HG03521 (cell line): ENCODE measurements around the gene PLEKHH3.
A peak's percentile ranks its signal among the peaks of the same experiment; 100 is the strongest.

Source experiments
- ATAC-seq: cut with Tn5 transposase; IDR thresholded peaks from one replicate; pipeline ENCODE4 v1.9.1; 2021; ENCODE audit warnings: mild to moderate bottlenecking, moderate library complexity; ENCODE audit not compliant: unreplicated experiment

Gene PLEKHH3

GRCh38 chr17:42686520-42687128 lies 9.8 kb upstream of the PLEKHH3 start:
- no peak for ATAC-seq

GRCh38 chr17:42685831-42686230 lies 9.0 kb upstream of the PLEKHH3 start:
- ATAC-seq: no peak

DNA sequence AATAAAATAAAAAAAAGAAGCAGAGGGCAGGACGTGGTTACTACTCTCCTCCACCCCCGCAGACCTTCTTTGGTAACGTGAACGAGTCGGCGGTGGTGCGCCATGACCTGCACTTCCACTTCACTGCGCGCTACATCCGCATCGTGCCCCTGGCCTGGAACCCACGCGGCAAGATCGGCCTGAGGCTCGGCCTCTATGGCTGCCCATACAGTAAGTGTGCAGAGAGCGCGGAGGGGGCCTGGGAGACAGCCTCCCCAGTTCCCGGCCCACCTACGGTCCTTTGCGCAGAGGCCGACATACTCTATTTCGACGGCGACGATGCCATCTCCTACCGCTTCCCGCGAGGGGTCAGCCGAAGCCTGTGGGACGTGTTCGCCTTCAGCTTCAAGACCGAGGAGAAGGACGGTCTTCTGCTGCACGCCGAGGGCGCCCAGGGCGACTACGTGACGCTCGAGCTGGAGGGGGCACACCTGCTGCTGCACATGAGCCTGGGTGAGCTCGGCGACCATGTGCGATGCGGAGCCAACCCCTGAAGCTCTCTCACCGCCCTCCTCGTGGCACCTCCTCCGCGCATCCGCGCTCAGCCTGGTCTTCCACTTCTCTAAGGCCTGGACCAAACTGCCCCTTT lies 8.2 kb upstream of the PLEKHH3 start:
- no peak for ATAC-seq

GRCh38 chr17:42683407-42684034 lies 6.7 kb upstream of the PLEKHH3 start:
- ATAC-seq: no peak

GRCh38 chr17:42682722-42683403 lies 6.1 kb upstream of the PLEKHH3 start:
- no peak for ATAC-seq

DNA sequence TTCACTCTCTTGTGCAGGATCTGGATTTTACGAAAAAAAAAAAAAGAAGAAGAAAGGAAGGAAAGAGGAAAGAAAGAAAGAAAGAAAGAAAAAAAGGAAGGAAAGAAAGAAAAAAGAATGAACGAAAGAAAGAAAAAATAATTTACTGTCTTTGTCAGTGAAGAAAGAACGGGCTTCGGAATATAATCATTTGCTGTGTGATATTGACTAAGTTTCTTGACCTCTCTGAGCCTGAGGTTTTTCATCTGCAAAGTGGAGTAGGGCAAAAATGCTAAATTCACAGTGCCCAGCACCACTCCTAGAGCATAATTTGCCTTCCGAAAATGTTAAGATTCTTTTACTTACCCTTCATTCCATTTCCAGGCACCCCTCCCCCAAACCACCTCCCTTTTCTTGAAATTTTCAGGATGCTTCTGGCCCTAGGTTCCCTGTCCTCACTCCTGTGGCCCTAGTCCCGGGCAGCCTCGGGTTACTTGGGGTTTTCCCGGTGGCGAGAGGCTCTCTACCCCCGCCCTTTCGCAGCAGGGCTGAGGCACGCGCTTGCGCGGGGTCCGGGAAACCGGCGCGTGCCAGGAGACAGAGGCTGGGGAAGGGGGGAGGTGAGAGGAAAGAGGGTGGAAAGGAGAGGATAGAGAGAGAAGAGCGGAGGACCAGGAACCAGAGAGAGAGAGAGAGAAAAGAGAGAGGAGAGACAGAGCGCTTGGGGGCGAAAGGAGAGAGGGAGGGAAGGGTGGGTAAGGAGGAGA lies 5.4 kb upstream of the PLEKHH3 start, which contains the start of gene CNTNAP1:
TSS of gene CNTNAP1 (plus strand) at position 556 of the 746 bp plus-strand sequence. CDS start 299 bp downstream, outside the sequence.
- no peak for ATAC-seq

DNA sequence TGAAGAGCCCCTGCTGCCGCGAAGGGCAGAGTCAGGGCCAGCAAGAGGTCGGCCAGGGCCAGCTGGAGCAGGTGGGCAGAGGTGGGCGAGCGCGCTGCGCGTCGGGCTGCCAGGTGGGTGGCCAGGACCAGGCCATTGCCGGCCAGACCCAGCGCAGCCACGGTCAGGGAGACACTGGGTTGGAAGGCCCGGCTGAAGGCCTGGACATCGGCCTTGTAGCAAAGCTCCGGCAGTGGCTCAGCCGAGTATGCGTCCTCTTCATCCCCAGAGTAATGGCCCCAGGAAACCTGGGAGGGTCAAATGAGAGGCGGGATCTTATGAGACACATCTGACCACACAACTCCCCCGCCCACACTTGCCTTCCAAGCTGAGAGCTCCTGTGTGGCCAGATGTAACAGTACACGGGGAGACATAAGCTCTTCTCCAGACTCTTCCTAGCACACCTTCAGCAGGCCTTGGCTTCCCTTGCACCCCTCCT lies 3.6 kb upstream of the PLEKHH3 start:
- ATAC-seq: no peak

DNA sequence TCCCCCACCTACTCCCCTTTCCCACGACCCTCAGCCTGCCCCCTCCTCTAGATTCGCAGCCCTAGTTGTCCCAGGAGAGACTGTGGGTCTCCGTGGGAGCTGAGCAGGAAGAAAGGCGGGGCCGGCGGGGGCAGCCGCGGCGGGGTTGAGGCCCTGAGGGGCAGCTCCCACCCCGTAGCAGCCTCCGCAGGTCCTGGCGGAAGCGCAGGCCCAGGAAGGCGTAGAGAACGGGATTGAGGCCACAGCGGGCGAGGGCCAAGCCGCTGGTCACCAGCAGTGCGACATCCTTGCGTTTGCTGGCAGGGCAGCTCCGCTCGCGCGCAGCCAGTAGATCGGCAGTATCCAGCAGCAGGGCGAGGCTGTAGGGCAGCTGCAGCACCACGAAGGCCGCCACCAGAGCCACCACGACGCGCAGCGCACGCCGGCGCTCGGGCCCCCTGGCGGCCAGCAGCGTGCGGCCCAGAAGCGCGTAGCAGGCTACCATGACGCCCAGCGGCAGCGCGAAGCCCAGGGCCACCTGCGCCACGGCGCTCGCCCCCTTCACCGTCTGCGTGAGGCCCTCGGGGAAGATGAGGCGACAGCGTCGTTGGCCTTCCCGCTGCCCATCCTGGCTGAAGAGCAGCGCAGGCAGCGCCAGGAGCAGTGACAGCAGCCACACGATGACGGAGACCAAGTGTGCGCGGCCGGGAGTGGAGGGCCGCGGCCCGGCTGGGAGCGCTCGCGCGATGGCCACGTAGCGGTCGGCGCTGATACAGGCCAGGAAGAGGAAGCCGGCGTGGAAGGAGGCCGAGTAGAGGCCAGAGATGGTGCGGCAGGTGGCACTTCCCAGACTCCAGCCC lies 2.9 kb upstream of the PLEKHH3 start:
- no peak for ATAC-seq

- ATAC-seq: no peak
Measured at GRCh38 chr17:42678951-42679491, 2.2 kb upstream of the PLEKHH3 start.

DNA sequence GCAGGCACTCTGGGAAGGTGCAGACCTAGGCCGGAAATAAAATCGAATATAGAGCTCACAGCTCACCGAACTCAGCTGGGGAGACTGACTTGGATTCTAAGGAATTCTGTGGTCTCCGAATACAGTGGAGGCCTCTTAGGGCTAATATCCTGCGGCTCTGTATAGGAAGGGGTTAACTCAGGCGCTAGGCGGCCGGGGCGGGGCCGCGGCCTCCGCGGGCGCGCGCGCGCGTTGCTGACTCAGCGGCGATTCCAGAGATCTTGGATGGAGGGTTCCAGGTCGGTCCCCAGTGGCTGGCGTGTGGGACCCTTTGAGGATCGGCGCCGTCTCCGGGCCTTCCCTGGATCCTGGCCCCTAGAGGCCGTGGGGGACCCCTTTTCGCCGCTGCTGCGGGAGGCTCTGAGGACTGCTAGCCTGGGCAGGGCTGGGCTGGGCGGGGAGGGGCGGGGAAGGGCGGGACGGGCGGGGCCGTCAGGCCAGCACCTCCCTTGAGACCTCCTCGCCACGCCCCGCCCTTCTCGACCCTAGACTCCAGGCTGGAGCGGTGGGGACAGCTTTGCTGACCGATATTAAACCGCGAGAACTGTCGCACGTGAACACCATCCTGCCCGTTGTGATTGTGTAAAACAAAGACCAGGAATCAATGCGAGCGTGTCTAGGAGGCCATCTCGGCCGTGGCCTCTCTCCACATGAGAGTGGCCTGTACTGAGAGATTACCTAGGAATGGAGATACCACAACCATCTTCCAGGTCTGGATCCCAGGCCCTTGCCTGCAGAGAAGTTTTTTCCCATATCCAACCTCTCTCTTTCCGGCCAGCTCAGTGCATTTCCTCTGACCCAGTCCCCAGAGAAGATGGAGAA lies 1.4 kb upstream of the PLEKHH3 start:
- ATAC-seq: peak; percentile 19

DNA sequence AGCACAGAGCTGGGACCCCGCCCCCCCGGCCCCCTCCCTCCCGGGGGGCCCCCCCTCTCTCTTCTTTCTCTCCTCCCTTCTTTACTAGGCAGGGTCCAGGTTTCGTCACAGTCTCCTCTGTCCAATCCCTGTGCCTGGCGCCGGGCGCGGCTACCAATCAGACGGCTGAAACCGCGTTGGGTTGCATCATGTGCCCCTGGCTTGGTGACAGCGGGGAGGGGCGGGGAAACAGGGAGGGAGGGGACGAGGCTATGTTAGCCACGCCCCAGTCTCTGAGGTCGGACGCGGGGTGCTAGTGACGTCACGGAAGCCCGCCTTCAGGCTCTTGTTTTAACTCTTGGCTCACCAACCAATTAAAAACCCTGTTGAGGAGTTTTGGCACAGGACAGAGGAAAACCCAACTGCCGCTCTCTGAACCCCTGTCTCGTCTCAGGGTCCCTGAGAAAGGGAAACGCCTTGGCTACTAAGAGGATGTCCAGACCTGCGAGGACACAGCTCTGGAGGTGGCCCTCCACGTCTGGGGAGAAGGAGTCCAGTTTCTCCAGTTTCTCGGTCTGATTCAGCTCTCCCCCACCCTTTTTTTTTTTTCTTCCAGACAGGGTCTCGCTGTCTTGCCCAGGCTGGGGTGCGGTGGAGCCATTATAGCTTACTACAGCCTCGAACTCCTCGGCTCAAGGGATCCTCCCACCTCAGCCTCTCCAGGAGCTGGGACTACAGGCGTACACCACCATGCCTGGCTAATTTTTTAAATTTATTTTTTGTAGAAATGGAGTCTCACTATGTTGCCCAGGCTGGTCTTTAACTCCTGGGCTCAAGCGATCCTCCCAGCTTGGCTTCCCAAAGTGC lies 441 bp upstream of the PLEKHH3 start:
- peak; percentile 69 for ATAC-seq

GRCh38 chr17:42675965-42676423 lies 800 bp downstream of the PLEKHH3 start:
- no peak for ATAC-seq

DNA sequence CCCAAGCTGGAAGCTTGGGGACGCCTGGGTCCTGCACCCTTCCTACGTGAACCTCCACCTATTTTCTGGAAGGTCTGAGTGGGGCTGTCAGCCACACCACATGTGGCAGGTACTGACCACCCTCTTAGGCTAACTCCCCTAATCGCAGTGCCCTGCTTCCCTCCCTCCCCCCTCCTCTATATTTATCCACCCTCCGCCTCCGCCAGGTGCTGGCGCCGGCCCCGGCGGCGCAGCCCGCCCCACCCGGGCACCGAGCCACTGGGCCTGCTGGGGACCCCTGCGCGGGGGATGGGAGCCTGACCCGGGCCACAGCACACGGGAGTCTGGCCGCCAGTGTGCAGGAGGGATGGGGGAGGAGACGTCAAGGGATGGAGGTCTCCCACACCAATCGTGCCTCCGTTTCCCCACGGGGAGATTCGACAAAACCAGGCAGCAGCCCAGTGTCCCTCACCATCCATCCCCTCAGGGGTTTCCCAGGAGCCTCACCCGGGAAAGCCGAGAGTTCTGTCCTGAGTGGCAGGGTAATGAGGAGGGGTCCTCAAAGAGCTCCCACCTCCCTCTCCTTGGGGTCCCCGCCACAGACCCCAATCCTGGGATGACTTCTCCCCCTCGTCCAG lies 1.3 kb downstream of the PLEKHH3 start:
- ATAC-seq: no peak

DNA sequence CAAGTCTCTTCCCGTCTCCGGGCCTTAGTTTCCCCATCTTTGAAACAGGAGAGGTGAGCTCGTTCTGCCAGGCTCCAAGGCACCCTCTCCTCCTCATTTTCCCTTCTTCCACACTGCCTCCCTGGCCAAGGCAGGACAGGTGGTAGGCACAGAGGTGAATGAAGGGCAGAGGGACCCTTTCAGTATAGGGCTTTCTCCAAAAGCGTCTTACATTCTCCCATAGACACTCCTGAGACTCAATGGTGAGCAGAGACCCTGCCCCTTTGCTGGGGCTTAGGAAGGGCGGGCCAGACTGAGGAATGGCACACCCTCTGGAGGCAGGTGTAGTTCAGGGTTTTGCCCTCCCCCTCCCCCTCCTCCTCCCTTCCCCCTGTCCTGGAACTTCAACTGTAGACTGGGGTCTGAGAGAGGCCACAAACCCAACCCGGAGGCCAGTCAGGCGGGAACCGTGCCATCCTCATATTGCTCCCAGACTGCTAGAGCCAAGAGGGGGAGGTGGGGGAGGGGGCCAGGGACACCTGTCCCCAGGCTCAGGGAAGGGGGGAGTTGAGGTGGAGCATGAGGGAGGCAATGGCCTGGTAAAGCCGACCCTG lies 1.9 kb downstream of the PLEKHH3 start:
- no peak for ATAC-seq

DNA sequence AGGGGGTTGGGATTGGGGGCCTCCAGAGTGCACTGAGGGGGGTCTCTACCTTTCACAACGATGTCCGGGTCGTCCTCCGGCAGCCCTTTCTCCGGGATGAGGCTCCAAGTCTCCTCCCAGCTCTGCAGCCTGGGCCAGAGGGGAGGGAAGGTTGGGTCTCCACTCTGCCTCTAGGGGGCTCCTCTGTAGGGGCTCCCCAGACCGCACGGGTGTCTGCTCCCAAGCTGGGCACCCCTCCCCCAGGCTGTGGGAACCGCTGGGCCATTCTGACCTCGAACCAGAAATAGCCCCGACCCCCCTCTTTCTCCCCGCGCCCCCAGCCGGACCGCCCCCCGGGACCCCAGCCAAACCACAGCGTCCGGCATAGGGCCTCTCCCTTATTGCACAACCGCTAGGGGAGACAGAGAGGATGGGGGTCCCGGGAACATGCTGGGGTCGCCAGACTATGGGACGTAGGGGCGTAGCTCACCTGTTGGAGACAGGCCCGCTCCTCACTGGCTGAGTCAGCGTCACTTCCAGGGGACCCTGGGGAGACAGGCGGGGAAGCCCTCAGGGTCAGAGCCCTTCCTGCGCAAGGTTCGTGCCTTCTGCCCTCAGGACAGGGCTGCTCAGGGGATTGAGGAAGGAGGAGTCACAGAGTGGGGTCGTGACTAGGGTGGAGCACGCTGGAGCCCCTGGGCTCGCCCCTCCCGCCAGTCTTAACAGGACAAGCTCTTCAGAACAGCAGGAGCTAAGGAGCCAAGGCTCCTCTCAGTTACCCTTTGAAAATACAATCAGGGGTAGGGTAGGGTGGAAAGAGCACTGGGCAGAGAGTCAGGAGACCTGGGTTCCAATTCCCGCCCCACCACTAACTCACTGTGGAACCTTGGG lies 2.7 kb downstream of the PLEKHH3 start:
- ATAC-seq: no peak

- no peak for ATAC-seq
Measured at GRCh38 chr17:42673266-42673884, 3.4 kb downstream of the PLEKHH3 start.
